ENCODE measurements around the gene SIX1.

The SIX1 gene

DNA sequence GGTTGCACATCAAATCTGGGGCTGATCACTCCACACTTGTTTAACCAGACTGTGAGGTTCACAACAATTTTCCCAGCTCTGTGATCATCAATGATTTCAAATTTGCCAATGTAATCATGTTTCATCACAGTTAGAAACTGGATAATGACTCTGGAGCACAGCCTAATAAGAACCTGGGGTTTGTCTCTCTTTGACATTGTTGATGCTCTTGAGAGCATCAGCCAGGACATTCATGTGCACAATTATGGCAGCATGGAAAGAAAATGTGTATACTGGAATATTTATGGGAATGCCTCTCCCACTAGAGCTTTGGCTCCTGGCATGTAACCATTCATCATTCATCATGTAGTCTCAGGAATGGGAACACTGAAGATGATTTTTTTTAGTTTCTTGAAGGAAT, 47.0 kb downstream of the SIX1 start:
- TF ChIP-seq, protein P1, sequence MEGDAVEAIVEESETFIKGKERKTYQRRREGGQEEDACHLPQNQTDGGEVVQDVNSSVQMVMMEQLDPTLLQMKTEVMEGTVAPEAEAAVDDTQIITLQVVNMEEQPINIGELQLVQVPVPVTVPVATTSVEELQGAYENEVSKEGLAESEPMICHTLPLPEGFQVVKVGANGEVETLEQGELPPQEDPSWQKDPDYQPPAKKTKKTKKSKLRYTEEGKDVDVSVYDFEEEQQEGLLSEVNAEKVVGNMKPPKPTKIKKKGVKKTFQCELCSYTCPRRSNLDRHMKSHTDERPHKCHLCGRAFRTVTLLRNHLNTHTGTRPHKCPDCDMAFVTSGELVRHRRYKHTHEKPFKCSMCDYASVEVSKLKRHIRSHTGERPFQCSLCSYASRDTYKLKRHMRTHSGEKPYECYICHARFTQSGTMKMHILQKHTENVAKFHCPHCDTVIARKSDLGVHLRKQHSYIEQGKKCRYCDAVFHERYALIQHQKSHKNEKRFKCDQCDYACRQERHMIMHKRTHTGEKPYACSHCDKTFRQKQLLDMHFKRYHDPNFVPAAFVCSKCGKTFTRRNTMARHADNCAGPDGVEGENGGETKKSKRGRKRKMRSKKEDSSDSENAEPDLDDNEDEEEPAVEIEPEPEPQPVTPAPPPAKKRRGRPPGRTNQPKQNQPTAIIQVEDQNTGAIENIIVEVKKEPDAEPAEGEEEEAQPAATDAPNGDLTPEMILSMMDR (IDR thresholded peaks at IDR 0.05; ENCODE audit: borderline replicate concordance, control extremely low read depth, extremely low read depth, insufficient read depth, missing control alignments), result no peak
- in situ Hi-C loops (cut with MboI; ENCODE audit: low sequenced_read_pairs, unreplicated experiment), result no loop called here
- DNase-seq (ENCODE audit: low spot score), result no peak

DNA sequence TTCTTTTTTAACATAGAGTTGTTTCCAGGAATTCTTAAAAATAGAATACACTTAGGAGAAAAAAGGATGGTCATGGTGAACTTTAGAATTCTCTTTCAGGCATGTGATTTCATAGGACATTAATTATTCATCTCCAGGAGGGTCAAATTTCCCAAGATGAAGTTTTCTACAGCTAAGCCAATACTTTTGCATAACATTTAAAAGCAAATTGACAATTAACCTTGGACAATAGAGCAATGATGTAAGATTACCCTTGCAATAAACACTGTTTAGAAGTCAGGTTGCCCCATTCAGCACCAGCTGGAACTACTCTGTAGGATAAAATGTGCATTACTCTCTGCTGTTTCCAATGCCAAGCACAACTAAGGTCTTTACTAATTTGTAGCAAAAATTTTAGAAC, 49.5 kb downstream of the SIX1 start:
- no peak for DNase-seq (ENCODE audit: low spot score)
- in situ Hi-C loops (cut with MboI; ENCODE audit: low sequenced_read_pairs, unreplicated experiment), result no loop called here
- TF ChIP-seq, protein P1 (IDR thresholded peaks at IDR 0.05; ENCODE audit: borderline replicate concordance, control extremely low read depth, extremely low read depth, insufficient read depth, missing control alignments), result no peak

DNA sequence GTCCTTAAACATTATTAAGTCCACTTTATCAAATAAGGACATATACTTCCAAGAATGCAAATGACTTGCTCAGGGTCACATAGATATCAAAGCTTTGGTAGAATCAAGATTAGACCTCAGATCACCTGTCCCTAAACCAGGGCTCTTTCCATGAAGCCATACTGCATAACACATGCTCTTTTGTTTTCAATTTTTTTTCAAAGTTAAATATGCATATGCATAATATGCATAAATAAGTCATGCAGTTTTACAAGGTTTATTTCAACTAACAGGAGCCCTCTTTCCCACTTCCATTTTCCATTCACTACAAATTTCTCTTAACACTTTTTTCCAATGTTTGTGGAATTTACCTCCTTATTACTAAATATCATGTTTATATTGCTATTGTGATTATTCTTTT, 53.1 kb downstream of the SIX1 start:
- in situ Hi-C loops (cut with MboI; ENCODE audit: low sequenced_read_pairs, unreplicated experiment), result no loop called here
- TF ChIP-seq, protein P1 (IDR thresholded peaks at IDR 0.05; ENCODE audit: borderline replicate concordance, control extremely low read depth, extremely low read depth, insufficient read depth, missing control alignments), result no peak
- DNase-seq (ENCODE audit: low spot score), result no peak

DNA sequence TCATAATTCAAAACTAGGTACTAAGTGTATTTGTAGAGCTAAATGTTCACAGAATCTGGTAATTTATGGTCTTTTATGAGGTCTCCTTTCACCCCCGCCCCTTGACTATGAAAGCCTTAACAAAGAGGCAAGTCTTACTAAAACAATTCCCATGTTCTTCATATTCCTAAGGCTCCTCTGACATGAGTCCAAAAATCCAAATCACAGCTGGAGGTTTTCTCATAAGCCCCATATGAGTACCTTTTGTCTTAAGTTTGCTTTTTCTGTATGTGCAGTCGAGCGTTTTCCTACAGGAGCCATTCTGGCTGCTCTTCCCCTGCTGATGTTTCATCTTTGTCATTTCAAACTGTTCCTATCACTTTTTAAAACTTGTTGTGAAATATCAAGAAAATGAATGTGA, 55.2 kb downstream of the SIX1 start:
- TF ChIP-seq, protein P1 (IDR thresholded peaks at IDR 0.05; ENCODE audit: borderline replicate concordance, control extremely low read depth, extremely low read depth, insufficient read depth, missing control alignments), result no peak
- no peak for DNase-seq (ENCODE audit: low spot score)
- in situ Hi-C loops (cut with MboI; ENCODE audit: low sequenced_read_pairs, unreplicated experiment), result no loop called here

Data from GM13976 (cell line).